Upper lobe of left lung (tissue), 4 donors: ENCODE measurements around the gene CC2D1B.

Experiments
- EP300 ChIP-seq, 4 donors: sonication (generic); formaldehyde crosslinking; IDR thresholded peaks; one replicate each; pipeline ENCODE4 v1.5.1; 2017; ENCODE audit warnings: antibody characterized with exemption in 4 of 4, control low read depth in 2 of 4
- POLR2A ChIP-seq, 4 donors: fragments of 450-650 bp; IDR thresholded peaks; one replicate each; pipeline ENCODE4 v1.5.1; 2016 to 2017; ENCODE audit warnings: antibody characterized with exemption in 4 of 4, mild to moderate bottlenecking in 2 of 4
- POLR2AphosphoS5 ChIP-seq, 2 donors: sonication (generic); formaldehyde crosslinking; IDR thresholded peaks; one replicate each; pipeline ENCODE4 v1.5.1; 2017; ENCODE audit warnings: antibody characterized with exemption in 2 of 2
- TF ChIP-seq, protein P1 (sequence below), 6 experiments: fragments of 450-650 bp in 4 of 6; fragments of 200-600 bp in 2 of 6; sonication (generic) in 2 of 6; IDR thresholded peaks; one replicate each; pipeline ENCODE4 v1.5.1; 2016 to 2019; ENCODE audit warnings: antibody characterized with exemption in 6 of 6

DNA sequence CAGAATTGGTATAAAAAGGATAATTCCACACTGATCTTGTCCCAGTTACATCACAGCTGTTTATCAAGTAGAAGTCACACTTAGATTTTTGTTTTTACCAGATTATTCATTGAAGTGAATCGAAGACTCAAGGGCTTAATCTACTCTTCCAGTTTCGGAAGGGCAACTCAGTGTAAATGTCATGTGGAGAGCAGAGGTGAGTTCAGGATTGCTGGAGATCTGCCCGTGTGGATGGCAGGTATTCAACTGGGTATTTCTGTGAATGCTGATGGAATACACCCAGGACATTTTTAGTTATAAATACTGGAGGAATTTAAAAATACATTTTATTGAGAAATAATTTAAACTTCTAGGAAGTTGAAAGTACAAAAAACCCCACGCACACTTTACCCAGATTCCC lies 19.4 kb downstream of the CC2D1B start:
- TF ChIP-seq, protein P1, sequence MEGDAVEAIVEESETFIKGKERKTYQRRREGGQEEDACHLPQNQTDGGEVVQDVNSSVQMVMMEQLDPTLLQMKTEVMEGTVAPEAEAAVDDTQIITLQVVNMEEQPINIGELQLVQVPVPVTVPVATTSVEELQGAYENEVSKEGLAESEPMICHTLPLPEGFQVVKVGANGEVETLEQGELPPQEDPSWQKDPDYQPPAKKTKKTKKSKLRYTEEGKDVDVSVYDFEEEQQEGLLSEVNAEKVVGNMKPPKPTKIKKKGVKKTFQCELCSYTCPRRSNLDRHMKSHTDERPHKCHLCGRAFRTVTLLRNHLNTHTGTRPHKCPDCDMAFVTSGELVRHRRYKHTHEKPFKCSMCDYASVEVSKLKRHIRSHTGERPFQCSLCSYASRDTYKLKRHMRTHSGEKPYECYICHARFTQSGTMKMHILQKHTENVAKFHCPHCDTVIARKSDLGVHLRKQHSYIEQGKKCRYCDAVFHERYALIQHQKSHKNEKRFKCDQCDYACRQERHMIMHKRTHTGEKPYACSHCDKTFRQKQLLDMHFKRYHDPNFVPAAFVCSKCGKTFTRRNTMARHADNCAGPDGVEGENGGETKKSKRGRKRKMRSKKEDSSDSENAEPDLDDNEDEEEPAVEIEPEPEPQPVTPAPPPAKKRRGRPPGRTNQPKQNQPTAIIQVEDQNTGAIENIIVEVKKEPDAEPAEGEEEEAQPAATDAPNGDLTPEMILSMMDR (IDR thresholded peaks at IDR 0.05) = no peak
- TF ChIP-seq POLR2A (IDR thresholded peaks at IDR 0.05) (no peak), POLR2AphosphoS5 (IDR thresholded peaks at IDR 0.05) (no peak), EP300 (IDR thresholded peaks at IDR 0.05) (no peak)
